Heart left ventricle (tissue), 16 donors: Measurements from ENCODE around the gene ASTN2. TPM values are rescaled to one million over a fixed set of nuclear protein-coding genes. Genes with fewer than 3 reads are reported as not detected.

Source experiments
- ATAC-seq, 4 donors: fragments of 200-7000 bp; cut with Tn5 transposase; one replicate each; pipeline ENCODE4 v1.9.1; 2020 to 2022; ENCODE audit warnings: moderate library complexity in 4 of 4, mild to moderate bottlenecking in 3 of 4, moderate number of reproducible peaks in 1 of 4
- DNase-seq, 5 donors: peaks; one replicate each; pipeline ENCODE4 v3.0.0-alpha.2; 2020
- H3K27ac ChIP-seq, 12 donors: fragments of 200-600 bp; sonication (generic) in 4 of 12; one replicate each; pipeline versions ENCODE4 v1.5.0 to v1.8.0; 2016 to 2022; ENCODE audit warnings: mild to moderate bottlenecking in 2 of 12
- H3K27me3 ChIP-seq, 9 donors: fragments of 200-600 bp; sonication (generic) in 2 of 9; one replicate each; pipeline versions ENCODE4 v1.5.1 to v1.8.0; 2016 to 2022; ENCODE audit warnings: mild to moderate bottlenecking in 3 of 9
- H3K36me3 ChIP-seq, 9 donors: fragments of 200-600 bp; sonication (generic) in 2 of 9; one replicate each; pipeline versions ENCODE4 v1.5.0 to v1.8.0; 2018 to 2022; ENCODE audit warnings: mild to moderate bottlenecking in 2 of 9
- H3K4me1 ChIP-seq, 12 donors: fragments of 200-600 bp; sonication (generic) in 4 of 12; one replicate each; pipeline versions ENCODE4 v1.5.0 to v1.8.0; 2016 to 2022; ENCODE audit warnings: mild to moderate bottlenecking in 3 of 12
- H3K4me3 ChIP-seq, 12 donors: fragments of 200-600 bp; sonication (generic) in 4 of 12; one replicate each; pipeline versions ENCODE4 v1.5.0 to v1.8.0; 2017 to 2022; ENCODE audit warnings: mild to moderate bottlenecking in 9 of 12, moderate library complexity in 4 of 12
- H3K9me3 ChIP-seq, 12 donors: fragments of 200-600 bp; sonication (generic) in 4 of 12; one replicate each; pipeline versions ENCODE4 v1.5.0 to v1.8.0; 2016 to 2022; ENCODE audit warnings: mild to moderate bottlenecking in 1 of 12
- POLR2A ChIP-seq, 2 donors: fragments of 450-650 bp; IDR thresholded peaks; one replicate each; pipeline ENCODE4 v1.6.1; 2017; ENCODE audit warnings: antibody characterized with exemption in 2 of 2, mild to moderate bottlenecking in 2 of 2, moderate library complexity in 2 of 2
- WGBS, 4 donors: extraction: QIAGEN DNeasy Blood & Tissue Kit in 2 of 4; methylation state at CpG; one replicate each; pipeline versions ENCODE4 v1.1.5 to v1.1.7; 2013 to 2018; 5-methylcytosine and 5-hydroxymethylcytosine counted together
- intact Hi-C, 10 donors: fragments of 100-400 bp; cut with DNase I; formaldehyde crosslinking; loops; one replicate each; pipeline versions ENCODE4 v1.11.1 to v1.14.2; 2022
- polyA plus RNA-seq, 2 donors: library from polyadenylated mRNA; stranded (reverse); fragments of 200-250 nt; gene quantifications; one replicate each; pipeline ENCODE4 v1.2.3, GENCODE V29; 2013
- total RNA-seq, 9 donors: library from RNA; depleted of rRNA in 2 of 9; stranded (reverse); fragments of >200 nt in 2 of 9; fragmentation: NEBNext Ultra II Directional in 3 of 9; extraction: Animal tissue kit (Norgen Biotek cat#: 25700) in 3 of 9; gene quantifications; one replicate each; pipeline versions ENCODE4 v1.1.0 to v1.2.4, GENCODE V29; 2016 to 2023
- TF ChIP-seq, protein P1 (sequence below), 12 donors: fragments of 200-600 bp; sonication (generic) in 4 of 12; IDR thresholded peaks; one replicate each; pipeline versions ENCODE4 v1.5.0 to v1.8.0; 2018 to 2022; ENCODE audit warnings: antibody characterized with exemption in 12 of 12, mild to moderate bottlenecking in 5 of 12
- donor health status: ischemic (EF 13 %, LVEDD 7.1; RV severe dilation, severe dysfunction).
- donor health status: healthy with polysubstance abuse.
- donor health status: DM: no; HTN: yes; CAD: no.
- donor health status: DM: no; HTN: no; CAD: no.
- donor health status: ischemic (EF 25% LVEDD 6.9; RV normal size, moderate dysfunction).
- donor health status: ischemic (EF 25% LVEDD 5.7; RV mildly dilated, moderate dysfunction).
- donor health status: healthy.
- donor health status: DM: yes; HTN: yes; CAD: no.
- donor health status: ischemic (EF 35%, LVEDD 5.7; RV mildly dilated, moderate dysfunction).
- donor health status: nonischemic (EF 11% LVEDD 7.7; RV severe dilation, severe dysfunction).
- donor health status: DM: yes; HTN: yes; CAD: no.
- donor health status: PGD.
- donor health status: ischemic (EF 29% LVEDD 5.4; RV normal size, mild dysfunction).
- donor health status: nonischemic (EF 23%, LVEDD 6.1; RV moderate dilation, normal function).

Gene ASTN2
- total and polyA plus RNA-seq, 11 donors = 2.5 to 6.0 (median 3.5) TPM

DNA sequence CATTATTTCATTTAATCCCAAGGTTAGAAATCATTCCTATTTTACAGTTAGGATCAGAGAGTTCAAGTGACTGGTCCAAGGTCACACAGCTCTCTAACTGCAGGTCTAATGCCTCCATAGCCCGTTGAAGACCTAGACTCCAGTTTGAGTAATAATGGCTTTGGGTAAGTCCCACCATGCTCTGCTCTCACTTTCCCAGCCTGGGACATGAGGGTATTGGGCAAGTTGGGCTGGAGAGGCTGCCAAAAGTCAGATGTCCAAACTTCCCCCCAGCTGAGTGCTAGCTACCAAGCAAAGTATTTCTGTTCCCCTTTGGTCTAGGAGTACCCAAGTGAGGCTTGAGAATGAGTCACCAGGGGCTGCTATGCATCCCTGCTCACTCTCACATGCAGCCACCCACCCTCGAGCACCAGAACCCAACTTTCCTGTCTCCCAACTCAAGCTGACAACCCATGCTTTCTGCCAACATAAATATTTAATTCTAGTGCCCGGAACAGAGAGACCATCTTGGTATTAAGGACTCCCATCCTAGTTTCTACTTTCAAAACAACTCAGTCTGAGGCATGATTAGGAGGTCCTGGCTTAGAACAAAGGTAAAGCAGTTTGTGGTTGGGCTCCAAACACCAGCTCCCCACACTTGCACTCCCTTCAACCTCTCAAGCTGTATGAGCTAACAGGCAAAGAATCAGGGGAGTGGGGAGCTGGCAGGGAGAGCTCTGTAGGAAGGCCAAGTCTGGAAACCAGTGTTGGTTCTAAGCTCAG, 964.3 kb downstream of the ASTN2 start:
- intact Hi-C loops = no loop called here
- Histone ChIP-seq H3K27me3 (no peaks in the 10 kb centered on the region), H3K4me1 (peaks cover 0 to 4% (median 0%) of the 10 kb centered on the region in 12 donors), H3K9me3 (no peaks in the 10 kb centered on the region), H3K36me3 (no peaks in the 10 kb centered on the region), H3K27ac (no peak overlapping the region), H3K4me3 (no peak overlapping the region)
- ATAC-seq (peak in 1 of 4 donors; percentile 41), DNase-seq (no peak)
- WGBS, 4 donors = 76 to 84% (median 78%) methylated on average over 3 of the region's 3 CpGs
- TF ChIP-seq, protein P1, sequence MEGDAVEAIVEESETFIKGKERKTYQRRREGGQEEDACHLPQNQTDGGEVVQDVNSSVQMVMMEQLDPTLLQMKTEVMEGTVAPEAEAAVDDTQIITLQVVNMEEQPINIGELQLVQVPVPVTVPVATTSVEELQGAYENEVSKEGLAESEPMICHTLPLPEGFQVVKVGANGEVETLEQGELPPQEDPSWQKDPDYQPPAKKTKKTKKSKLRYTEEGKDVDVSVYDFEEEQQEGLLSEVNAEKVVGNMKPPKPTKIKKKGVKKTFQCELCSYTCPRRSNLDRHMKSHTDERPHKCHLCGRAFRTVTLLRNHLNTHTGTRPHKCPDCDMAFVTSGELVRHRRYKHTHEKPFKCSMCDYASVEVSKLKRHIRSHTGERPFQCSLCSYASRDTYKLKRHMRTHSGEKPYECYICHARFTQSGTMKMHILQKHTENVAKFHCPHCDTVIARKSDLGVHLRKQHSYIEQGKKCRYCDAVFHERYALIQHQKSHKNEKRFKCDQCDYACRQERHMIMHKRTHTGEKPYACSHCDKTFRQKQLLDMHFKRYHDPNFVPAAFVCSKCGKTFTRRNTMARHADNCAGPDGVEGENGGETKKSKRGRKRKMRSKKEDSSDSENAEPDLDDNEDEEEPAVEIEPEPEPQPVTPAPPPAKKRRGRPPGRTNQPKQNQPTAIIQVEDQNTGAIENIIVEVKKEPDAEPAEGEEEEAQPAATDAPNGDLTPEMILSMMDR (IDR thresholded peaks at IDR 0.05) = no peak
- TF ChIP-seq POLR2A (IDR thresholded peaks at IDR 0.05) = no peak

- Histone ChIP-seq H3K4me3 (no peak overlapping the region), H3K27me3 (no peaks in the 10 kb centered on the region), H3K9me3 (no peaks in the 10 kb centered on the region), H3K27ac (no peak overlapping the region), H3K4me1 (peaks cover 0 to 4% (median 0%) of the 10 kb centered on the region in 12 donors), H3K36me3 (no peaks in the 10 kb centered on the region)
- intact Hi-C loops = no loop called here
- ATAC-seq (no peak), DNase-seq (no peak)
- WGBS, 4 donors = 90 to 98% (median 91%) methylated on average over 3 of the region's 3 CpGs
- TF ChIP-seq, protein P1 (IDR thresholded peaks at IDR 0.05) = no peak
- no peak for TF ChIP-seq POLR2A (IDR thresholded peaks at IDR 0.05)
These were observed 964.9 kb downstream of the ASTN2 start for GRCh38 chr9:116449949-116450348.

GRCh38 chr9:116448431-116448830, 966.4 kb downstream of the ASTN2 start:
- H3K27ac ChIP-seq = no peak overlapping the region
- DNase-seq = no peak
- ATAC-seq = no peak
- H3K36me3 ChIP-seq = no peaks in the 10 kb centered on the region
- no peaks in the 10 kb centered on the region for H3K9me3 ChIP-seq
- intact Hi-C loops = no loop called here
- WGBS, 4 donors = 57 to 66% (median 64%) methylated on average over 3 of the region's 3 CpGs
- no peak overlapping the region for H3K4me3 ChIP-seq
- peaks cover 0 to 4% (median 0%) of the 10 kb centered on the region in 12 donors for H3K4me1 ChIP-seq
- no peak for TF ChIP-seq POLR2A (IDR thresholded peaks at IDR 0.05)
- TF ChIP-seq, protein P1 (IDR thresholded peaks at IDR 0.05) = no peak
- H3K27me3 ChIP-seq = no peaks in the 10 kb centered on the region

DNA sequence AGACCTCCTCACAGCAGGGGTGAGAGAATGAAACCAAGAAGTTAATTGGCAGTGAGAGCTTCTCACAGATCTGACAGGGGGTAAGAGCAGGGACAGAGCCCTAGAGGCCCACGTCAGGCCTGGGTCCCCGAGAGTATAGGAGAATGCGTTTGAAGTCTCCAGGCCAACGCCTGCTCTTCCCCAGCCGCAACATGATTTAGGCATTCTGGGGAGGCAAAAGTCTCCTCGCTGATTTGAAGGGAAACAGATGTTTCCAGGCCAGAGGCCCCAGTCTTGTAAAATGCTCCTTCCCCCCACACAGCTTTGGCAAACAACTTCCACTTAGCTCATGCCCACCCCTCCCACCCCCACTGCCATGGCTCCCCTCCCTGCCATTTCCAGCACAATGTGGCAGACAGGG, 966.9 kb downstream of the ASTN2 start:
- TF ChIP-seq, protein P1 (IDR thresholded peaks at IDR 0.05) = no peak
- no peak for TF ChIP-seq POLR2A (IDR thresholded peaks at IDR 0.05)
- Histone ChIP-seq H3K4me1 (peaks cover 0 to 4% (median 0%) of the 10 kb centered on the region in 12 donors), H3K36me3 (no peaks in the 10 kb centered on the region), H3K27me3 (no peaks in the 10 kb centered on the region), H3K9me3 (no peaks in the 10 kb centered on the region), H3K27ac (no peak overlapping the region), H3K4me3 (no peak overlapping the region)
- DNase-seq (peak in 1 of 5 donors; percentile 25), ATAC-seq (no peak)
- WGBS, 4 donors = 39 to 59% (median 50%) methylated on average over 6 of the region's 6 CpGs
- intact Hi-C loops = no loop called here
